WI38 (cell line): ENCODE results near the gene POLA1.

ENCODE experiments used
- H3K4me3 ChIP-seq: 2 replicates; pipeline ENCODE4 v1.5.1; 2011; ENCODE audit warnings: low read depth, mild to moderate bottlenecking, control low read depth, low read length
- CTCF ChIP-seq: IDR thresholded peaks from 2 replicates; pipeline ENCODE4 v1.5.1; 2012; ENCODE audit warnings: low read depth, mild to moderate bottlenecking, control low read depth, low read length

POLA1 gene

DNA sequence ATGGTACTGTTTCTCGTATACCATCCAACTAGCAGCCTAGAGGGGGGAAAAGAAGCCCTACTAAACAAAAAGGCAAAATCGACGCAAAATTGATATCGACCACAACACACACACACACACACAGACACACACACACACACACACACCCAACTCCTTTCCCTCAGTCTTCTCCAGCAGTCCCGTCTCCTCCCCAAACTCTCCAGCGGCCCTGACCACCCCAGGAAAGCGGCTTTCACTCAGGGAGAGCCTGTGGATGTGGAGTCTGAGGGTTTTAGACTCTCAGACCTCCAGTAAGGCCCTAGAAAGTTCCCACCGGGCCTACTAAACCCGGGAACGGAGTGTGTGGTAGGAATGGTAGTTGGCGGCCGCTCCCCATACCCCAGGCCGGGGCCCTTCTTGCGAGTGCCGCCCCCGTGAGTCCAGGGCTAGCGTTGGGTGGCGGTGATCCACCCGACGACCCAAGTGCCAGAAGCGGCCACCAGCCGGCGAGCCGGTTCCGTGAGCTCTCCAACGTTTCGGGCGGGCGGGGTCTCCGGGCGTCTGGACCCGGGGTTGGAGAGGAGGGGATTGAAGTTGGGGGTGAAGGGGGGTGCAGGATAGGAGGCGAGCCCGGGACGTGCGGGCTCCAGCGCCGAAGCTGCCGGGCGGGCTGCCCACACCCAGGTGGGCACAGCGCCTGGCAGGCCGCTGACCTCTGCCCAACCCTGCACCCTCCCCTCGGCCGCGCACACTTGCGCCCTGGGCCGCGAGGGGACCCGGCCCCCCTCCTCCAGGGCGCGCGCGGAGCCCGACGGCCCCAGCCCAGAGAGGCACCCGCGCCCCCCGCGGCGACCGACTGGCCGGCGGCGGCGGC, 308.3 kb downstream of the POLA1 start:
- TF ChIP-seq CTCF: no peak
- H3K4me3 ChIP-seq: no peak overlapping the region

GRCh38 chrX:25002661-25003020, 308.9 kb downstream of the POLA1 start:
- TF ChIP-seq CTCF: no peak
- peak overlapping the region; percentile 41 for H3K4me3 ChIP-seq

DNA sequence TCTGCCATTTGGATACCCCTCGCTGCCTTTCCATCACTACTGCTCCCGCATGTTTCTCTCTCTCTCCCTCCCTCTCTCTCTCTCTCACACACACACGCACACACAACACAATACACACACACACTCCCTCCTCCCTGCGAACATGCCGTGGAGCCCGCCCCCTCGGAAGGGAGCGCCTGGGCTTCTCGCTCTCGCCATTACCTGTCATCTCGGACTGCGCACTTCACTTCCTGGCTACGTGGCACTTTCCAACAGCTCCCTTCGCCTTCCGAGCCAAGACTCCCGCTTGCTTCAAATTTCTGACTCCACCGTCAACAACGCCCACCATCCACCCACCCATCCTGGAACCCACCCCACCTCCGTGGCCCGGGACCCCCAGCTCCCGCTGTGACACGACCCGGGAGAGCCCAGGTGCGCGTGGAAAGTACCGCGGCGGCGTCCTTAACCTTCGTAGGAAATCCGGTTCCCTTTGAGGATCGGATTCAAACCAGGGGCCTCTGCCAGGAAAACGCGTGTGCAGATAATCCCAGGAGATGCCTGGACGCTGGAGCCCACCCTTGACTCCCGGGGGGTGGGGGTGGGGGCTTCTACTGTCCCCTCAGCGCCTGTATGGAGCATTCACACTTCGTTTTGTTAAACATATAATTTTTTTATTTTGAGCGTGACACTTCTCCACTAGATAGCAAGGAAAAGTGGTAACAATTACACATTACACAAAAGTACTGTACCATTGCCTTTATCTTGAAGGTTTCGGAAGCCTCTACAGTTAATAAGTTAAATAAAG, 309.5 kb downstream of the POLA1 start:
- H3K4me3 ChIP-seq: peak overlapping the region; percentile 41; the same call in 1 of the 2 replicates
- TF ChIP-seq CTCF: no peak

DNA sequence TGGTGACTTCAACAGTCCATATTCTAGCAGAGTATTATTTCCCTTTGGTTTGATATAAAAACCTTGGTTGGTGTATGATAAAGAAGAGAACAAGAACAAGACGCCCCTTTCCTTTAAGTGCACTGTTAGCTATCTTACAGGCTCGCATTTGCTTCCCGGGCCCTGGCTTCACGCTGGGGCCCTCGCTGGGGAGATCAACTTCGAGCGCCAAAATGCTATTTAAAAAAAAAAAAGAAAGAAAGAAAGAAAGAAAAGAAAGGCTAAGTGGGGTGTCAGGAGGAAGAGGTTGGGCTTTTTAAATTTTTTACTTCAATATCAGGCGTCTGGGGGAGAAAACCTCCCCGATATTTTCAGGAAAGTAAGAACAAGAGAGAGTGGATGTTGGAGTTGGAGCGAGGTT, 310.3 kb downstream of the POLA1 start:
- no peak overlapping the region for H3K4me3 ChIP-seq
- no peak for TF ChIP-seq CTCF

GRCh38 chrX:25004485-25005032, 310.8 kb downstream of the POLA1 start:
- no peak for TF ChIP-seq CTCF
- H3K4me3 ChIP-seq: no peak overlapping the region

DNA sequence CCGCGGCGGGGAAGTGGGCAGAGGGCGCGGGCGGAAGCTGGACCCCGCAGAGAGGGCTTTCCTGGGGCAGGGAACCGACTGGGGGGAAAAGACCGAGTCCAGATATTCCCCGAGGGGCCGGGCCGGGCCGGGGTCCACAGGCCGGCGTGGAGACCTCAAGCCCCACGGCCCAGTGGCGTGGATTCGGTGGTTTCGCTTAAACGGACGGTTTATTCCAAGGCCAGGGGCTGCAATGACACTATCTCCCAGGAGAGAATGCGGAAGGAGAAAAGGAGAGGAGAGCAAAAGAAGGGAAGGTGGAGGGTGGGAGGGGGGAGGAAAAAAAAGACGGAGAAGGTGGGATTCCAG, 311.3 kb downstream of the POLA1 start:
- H3K4me3 ChIP-seq: no peak overlapping the region
- no peak for TF ChIP-seq CTCF
